ENCODE data around the gene HIPK2.

GRCh38 chr7:139568346-139568675 lies 209.5 kb downstream of the HIPK2 start:
- TF ChIP-seq CTCF (conservative IDR thresholded peaks at IDR 0.05) (no peak), ZFX (IDR thresholded peaks at IDR 0.05) (no peak)
